Activated T-cell treated with anti-CD3 and anti-CD28 coated beads, Interleukin-2, amount 50 U/mL, for 72 hours (primary cell): ENCODE results near the gene KIAA1671. TPM values are rescaled to one million over a fixed set of nuclear protein-coding genes. Genes with fewer than 3 reads are reported as not detected.

Experiments
- ATAC-seq, 2 donors: fragments of 150-1000 bp; cut with Tn5 transposase; replicated peaks in 1 of 2; 2 replicates each; pipeline ENCODE4 v1.10.0; 2021; ENCODE audit warnings: moderate library complexity in 2 of 2, mild to moderate bottlenecking in 1 of 2
- DNase-seq, 2 donors: peaks; one replicate each; pipeline ENCODE4 v3.0.0; 2021 to 2022; ENCODE audit warnings: mixed read lengths in 1 of 2
- H3K27ac Mint-ChIP-seq: one replicate; pipeline ENCODE4 v1.8.0; 2022; ENCODE audit warnings: mild to moderate bottlenecking, moderate library complexity, mixed read lengths
- H3K27me3 Mint-ChIP-seq: one replicate; pipeline ENCODE4 v1.8.0; 2022; ENCODE audit warnings: low read depth, mixed read lengths
- H3K36me3 Mint-ChIP-seq, 2 donors: one replicate each; pipeline ENCODE4 v1.8.0; 2022; ENCODE audit warnings: mixed read lengths in 2 of 2, mild to moderate bottlenecking in 1 of 2; ENCODE audit not compliant: insufficient read depth in 2 of 2
- H3K4me1 Mint-ChIP-seq: one replicate; pipeline ENCODE4 v1.8.0; 2022; ENCODE audit warnings: low read depth, mixed read lengths
- H3K4me3 Mint-ChIP-seq, 2 donors: one replicate each; pipeline ENCODE4 v1.8.0; 2022; ENCODE audit warnings: mild to moderate bottlenecking in 2 of 2, mixed read lengths in 2 of 2, moderate library complexity in 2 of 2
- H3K9me3 Mint-ChIP-seq, 2 donors: one replicate each; pipeline ENCODE4 v1.8.0; 2022; ENCODE audit warnings: mixed read lengths in 2 of 2
- total RNA-seq, 2 donors: library from RNA; stranded (reverse); gene quantifications; one replicate each; pipeline ENCODE4 v1.2.3, GENCODE V29; 2022

The KIAA1671 gene
- total RNA-seq, 2 donors from 2014 or later: 6.6 to 10.8 TPM

DNA sequence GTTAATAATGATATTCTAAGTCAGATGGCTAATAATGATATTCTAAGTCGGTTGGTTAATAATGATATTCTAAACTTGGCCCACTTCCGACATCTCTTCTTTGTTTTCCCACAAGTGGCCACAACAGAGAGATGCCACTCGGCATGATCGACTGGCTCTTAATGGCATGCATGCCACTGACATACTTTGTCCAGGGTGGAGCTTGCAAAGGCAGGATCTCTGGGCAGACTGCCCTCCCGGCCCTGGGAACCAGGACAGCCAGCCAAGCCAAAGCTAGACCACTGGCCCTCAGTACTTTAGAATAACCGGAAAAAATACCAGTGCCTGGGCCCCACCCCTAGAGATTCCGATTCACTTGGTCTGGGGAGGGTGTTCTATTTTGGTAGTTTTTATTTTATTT lies 78.1 kb downstream of the KIAA1671 start:
- DNase-seq (no peak), ATAC-seq (no peak)
- Mint-ChIP-seq H3K36me3 (no peaks in the 10 kb centered on the region), H3K9me3 (no peaks in the 10 kb centered on the region), H3K27me3 (peaks cover 4% of the 10 kb centered on the region), H3K4me3 (no peak overlapping the region), H3K4me1 (peaks cover 17% of the 10 kb centered on the region), H3K27ac (no peak overlapping the region)

DNA sequence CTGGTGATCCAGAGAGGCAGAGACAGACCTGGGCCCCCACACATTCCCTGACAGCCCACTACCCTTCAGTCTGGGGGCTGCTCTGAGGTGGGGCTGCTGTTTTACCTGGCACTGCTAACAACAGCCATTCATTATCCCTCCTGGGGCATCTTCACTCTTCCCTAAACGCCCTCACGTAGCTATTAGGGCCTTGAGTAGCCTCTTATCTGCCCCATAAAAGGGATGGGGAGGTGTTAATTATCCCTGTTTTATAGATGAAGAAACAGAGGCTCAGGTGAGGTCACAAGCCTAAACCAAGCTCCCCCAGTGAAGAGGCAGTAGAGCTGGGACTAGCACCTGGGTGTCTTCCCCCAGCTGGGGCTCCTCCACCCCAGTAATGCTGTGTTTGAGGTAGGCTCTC lies 79.5 kb downstream of the KIAA1671 start:
- no peaks in the 10 kb centered on the region for H3K27me3 Mint-ChIP-seq
- DNase-seq (no peak), ATAC-seq (no peak)
- no peaks in the 10 kb centered on the region for H3K36me3 Mint-ChIP-seq
- H3K4me3 Mint-ChIP-seq: no peak overlapping the region
- no peak overlapping the region for H3K27ac Mint-ChIP-seq
- H3K9me3 Mint-ChIP-seq: no peaks in the 10 kb centered on the region
- peaks cover 3% of the 10 kb centered on the region for H3K4me1 Mint-ChIP-seq

DNA sequence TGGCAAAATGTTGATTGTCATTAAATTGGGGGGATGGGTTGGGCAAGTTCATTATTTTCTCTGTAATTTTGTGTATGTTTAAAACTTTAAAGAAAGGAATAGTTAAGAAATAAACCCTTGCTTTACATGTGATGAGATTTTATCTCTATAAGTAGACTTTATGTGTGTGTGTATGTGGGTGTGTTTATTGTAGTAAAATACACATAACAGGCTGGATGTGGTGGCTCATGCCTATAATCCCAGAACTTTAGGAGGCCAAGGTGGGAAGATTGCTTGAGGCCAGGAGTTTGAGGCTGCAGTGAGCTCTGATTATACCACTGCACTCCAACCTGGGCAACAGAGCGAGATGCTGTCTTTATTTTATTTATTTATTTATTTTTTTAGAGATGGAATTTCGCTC lies 83.2 kb downstream of the KIAA1671 start:
- H3K27me3 Mint-ChIP-seq: no peaks in the 10 kb centered on the region
- no peaks in the 10 kb centered on the region for H3K36me3 Mint-ChIP-seq

DNA sequence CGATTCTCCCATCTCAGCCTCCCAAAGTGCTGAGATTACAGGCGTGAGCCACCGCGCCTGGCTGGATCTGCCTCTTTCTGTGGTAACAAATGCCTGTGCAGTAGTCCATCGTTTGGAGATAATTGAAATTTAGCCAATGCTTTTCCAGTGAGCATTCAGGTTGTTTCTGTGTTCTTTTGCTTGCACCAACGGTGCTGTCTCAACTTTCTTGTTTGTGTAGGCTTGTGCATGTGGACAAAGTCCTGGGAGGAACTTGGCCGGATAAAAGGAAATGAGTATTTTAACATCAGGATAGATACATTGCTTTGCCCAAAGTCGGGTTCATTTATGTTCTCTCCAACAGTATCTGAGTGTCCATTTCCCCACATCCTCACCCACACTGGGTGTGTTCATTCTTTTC lies 85.7 kb downstream of the KIAA1671 start:
- no peaks in the 10 kb centered on the region for H3K36me3 Mint-ChIP-seq
- no peaks in the 10 kb centered on the region for H3K4me1 Mint-ChIP-seq
- H3K27ac Mint-ChIP-seq: no peak overlapping the region
- no peaks in the 10 kb centered on the region for H3K27me3 Mint-ChIP-seq
- no peaks in the 10 kb centered on the region for H3K9me3 Mint-ChIP-seq
- no peak for DNase-seq
- no peak for ATAC-seq
- no peak overlapping the region for H3K4me3 Mint-ChIP-seq

More for the DNA sequence above, 83.2 kb downstream of the KIAA1671 start:
- ATAC-seq (no peak), DNase-seq (no peak)
- Mint-ChIP-seq H3K4me1 (no peaks in the 10 kb centered on the region), H3K4me3 (no peak overlapping the region), H3K9me3 (no peaks in the 10 kb centered on the region), H3K27ac (no peak overlapping the region)

DNA sequence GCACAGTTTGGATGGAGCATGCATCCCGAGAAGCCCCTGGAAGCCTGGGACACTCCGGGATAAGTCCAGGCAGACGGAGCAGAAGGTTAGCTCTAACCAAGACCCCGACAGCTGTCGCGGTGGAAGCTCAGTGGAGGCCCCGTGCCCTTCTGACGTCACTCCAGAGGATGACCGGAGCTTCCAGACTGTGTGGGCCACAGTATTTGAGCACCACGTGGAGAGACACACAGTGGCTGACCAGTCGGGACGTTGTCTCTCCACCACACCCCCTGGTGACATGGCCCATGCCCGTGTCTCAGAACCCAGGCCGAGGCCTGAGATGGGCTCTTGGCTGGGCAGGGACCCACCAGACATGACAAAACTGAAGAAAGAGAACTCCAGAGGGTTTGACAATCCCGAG lies 86.3 kb downstream of the KIAA1671 start:
- DNase-seq (no peak), ATAC-seq (no peak)
- no peak overlapping the region for H3K4me3 Mint-ChIP-seq
- H3K27me3 Mint-ChIP-seq: no peaks in the 10 kb centered on the region
- H3K27ac Mint-ChIP-seq: no peak overlapping the region
- no peaks in the 10 kb centered on the region for H3K9me3 Mint-ChIP-seq
- H3K4me1 Mint-ChIP-seq: no peaks in the 10 kb centered on the region
- H3K36me3 Mint-ChIP-seq: no peaks in the 10 kb centered on the region

DNA sequence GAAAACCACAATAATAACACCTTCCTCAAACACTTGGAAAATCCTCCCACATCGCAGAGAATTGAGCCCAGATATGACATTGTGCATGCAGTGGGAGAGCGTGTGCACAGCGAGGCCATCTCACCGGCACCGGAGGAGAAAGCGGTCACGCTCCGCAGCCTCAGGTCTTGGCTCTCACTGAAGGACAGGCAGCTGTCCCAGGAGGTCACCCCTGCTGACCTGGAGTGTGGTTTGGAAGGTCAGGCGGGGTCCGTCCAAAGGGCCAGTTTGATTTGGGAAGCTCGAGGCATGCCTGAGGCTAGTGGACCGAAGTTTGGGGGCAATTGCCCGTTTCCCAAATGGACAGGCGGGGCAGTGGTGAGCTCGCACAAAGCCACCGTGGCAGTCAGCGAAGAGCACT lies 86.7 kb downstream of the KIAA1671 start:
- ATAC-seq (no peak), DNase-seq (no peak)
- no peak overlapping the region for H3K27ac Mint-ChIP-seq
- no peaks in the 10 kb centered on the region for H3K4me1 Mint-ChIP-seq
- H3K4me3 Mint-ChIP-seq: no peak overlapping the region
- H3K36me3 Mint-ChIP-seq: no peaks in the 10 kb centered on the region
- H3K27me3 Mint-ChIP-seq: no peaks in the 10 kb centered on the region
- no peaks in the 10 kb centered on the region for H3K9me3 Mint-ChIP-seq

DNA sequence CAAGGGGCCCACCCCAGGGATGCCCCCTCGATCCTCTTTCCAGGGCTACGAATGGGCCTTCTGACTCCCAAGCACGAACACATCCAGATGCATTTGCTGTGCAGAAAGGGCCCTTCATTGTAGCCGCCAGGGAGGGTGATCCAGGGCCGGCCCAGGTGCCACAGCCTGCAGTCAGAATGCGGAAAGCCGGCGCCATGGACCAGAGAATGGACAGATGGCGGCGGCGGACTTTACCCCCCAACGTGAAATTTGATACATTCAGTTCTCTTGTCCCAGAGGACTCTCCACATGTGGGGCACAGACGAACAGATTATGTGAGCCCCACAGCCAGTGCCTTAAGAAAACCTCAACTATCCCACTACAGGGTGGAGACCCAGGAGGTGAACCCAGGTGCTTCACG lies 87.2 kb downstream of the KIAA1671 start:
- H3K9me3 Mint-ChIP-seq: no peaks in the 10 kb centered on the region
- DNase-seq: no peak
- no peak overlapping the region for H3K27ac Mint-ChIP-seq
- no peaks in the 10 kb centered on the region for H3K27me3 Mint-ChIP-seq
- no peaks in the 10 kb centered on the region for H3K4me1 Mint-ChIP-seq
- ATAC-seq: no peak
- no peak overlapping the region for H3K4me3 Mint-ChIP-seq
- H3K36me3 Mint-ChIP-seq: no peaks in the 10 kb centered on the region

DNA sequence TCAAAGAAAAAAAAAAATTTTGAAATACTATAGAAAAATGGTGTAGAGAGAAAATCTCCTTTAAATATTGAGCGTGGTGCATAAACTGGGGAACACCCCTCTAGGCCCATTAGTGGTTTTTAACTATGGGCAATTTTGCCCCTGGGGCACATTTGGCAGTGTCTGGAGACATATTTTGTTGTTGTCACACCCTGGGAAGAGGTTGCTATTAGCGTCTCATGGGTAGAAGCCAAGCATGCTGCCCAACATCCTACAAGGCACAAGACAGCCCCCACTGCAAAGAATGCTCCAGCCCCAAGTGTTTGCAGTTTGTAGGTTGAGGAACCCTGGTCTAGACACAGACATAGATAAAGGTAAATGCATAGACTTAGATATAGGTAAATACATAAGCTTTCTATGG lies 92.6 kb downstream of the KIAA1671 start:
- H3K4me1 Mint-ChIP-seq: no peaks in the 10 kb centered on the region
- no peak for DNase-seq
- no peaks in the 10 kb centered on the region for H3K9me3 Mint-ChIP-seq
- no peaks in the 10 kb centered on the region for H3K36me3 Mint-ChIP-seq
- H3K4me3 Mint-ChIP-seq: no peak overlapping the region
- no peak overlapping the region for H3K27ac Mint-ChIP-seq
- H3K27me3 Mint-ChIP-seq: peaks cover 5% of the 10 kb centered on the region
- ATAC-seq: no peak

DNA sequence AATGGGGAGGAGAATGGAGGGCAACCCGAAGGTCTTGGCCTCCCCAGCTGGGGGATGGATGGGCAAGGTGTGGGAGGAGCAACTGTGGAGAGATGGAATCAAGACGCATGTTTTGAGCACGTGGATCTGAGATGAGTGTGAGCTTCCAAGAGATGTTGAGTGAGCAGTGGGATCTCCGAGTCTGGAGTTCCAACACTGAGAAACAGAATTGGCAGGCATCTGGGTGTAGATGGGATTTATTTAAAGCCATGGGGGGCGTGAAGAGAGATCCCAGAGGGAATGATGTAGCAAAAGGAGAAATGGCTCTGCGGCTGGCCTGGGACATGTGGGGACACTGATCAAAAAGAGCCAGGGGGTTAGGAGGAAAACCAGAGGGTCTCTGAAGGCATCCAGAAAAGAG lies 95.6 kb downstream of the KIAA1671 start:
- Mint-ChIP-seq H3K27ac (no peak overlapping the region), H3K9me3 (peaks cover 0 to 1% of the 10 kb centered on the region in 2 donors), H3K4me1 (peaks cover 1% of the 10 kb centered on the region), H3K36me3 (peaks cover 8 to 9% of the 10 kb centered on the region in 2 donors), H3K27me3 (peaks cover 5% of the 10 kb centered on the region), H3K4me3 (no peak overlapping the region)
- DNase-seq (no peak), ATAC-seq (no peak)

DNA sequence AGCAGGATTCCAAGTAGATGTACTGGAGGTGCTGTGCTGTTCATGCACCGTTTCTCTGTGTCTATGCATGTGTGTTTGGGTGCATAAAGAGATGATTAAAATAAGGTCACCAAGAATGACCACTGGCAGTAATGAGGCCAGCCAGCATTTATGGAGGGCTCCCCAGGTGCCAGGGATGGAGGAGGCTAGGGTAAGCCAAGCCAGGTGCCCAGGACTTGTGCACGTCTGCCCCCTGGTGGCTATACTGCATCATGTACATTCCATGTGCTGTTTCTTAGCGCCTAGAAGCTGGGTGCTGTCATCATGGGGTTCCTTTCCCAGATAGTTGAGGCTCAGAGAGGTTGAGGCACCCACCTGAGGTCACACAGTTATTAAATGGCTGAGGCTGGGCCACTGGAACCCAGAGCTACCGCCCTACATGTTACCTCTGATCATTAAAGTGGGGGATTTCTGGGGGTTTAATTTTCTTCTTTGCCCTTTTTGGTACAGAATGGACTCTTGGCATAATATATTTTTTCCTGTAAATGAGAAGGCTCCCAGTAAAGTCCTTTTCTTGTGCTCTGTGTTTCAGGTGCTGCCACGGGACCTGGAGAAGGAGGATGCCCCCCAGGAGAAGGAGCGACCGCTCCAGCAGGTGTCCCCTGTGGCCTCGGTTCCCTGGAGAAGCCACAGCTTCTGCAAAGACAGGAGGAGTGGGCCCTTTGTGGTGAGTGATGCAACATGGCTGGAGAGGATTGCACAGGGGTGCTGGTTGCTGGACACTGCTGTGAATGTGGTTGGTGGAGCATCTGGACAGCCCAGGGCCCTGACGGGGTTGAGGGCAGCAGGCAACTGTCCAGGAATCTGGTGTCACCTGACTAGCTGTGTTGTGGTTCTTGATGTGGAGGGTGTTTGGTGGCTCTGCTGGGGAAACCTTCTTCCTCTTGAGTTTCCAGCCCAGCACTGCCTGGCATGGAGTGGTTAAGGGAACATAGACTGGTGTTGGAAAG lies 96.4 kb downstream of the KIAA1671 start:
- Mint-ChIP-seq H3K27ac (no peak overlapping the region), H3K4me3 (no peak overlapping the region), H3K36me3 (peaks cover 8 to 9% of the 10 kb centered on the region in 2 donors), H3K4me1 (peaks cover 10% of the 10 kb centered on the region), H3K27me3 (peaks cover 5% of the 10 kb centered on the region), H3K9me3 (peaks cover 0 to 1% of the 10 kb centered on the region in 2 donors)
- DNase-seq (peak; percentile 74 to 75), ATAC-seq (peak; percentile 85 to 87)

DNA sequence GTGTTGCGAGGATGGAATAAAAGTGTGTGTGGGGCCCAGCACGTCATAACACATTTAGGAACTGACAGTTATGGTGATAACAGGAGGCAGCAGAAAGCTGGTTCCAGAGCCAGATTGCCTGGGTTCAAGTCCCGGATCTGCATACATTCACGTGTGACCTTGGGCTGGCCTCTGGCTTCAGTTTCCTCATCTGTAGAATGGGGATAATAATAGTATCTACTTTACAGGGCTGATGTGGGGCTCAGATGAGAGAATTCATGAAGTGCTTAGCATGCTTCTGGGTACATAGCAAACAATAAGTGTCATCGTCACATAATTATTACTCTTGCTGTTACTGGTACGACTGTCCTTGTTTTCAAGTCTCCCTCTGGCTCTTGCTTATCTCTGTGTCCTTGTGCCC lies 97.3 kb downstream of the KIAA1671 start:
- no peak for ATAC-seq
- peaks cover 5% of the 10 kb centered on the region for H3K27me3 Mint-ChIP-seq
- H3K9me3 Mint-ChIP-seq: peaks cover 0 to 1% of the 10 kb centered on the region in 2 donors
- no peak for DNase-seq
- H3K4me1 Mint-ChIP-seq: peaks cover 18% of the 10 kb centered on the region
- no peak overlapping the region for H3K27ac Mint-ChIP-seq
- no peak overlapping the region for H3K4me3 Mint-ChIP-seq
- peaks cover 8 to 9% of the 10 kb centered on the region in 2 donors for H3K36me3 Mint-ChIP-seq

DNA sequence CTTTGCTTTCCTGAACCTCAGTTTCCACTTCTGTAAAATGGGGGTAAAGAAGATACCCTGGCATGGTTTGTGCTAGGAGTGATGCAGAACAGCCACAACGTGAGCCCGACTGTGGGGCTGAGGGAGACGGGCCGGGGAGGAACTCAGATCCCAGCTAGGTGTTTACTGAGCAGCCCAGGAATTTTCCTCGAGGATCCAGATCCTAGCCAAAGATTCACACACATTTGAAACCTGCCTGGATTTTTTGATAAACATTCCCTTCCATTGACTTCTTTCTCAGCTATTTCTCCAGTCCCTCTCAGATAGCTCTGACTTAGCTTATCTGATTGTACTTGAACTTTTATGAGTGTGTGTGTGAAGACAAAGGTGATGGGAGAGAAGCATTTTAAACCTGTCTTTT lies 98.0 kb downstream of the KIAA1671 start:
- Mint-ChIP-seq H3K9me3 (peaks cover 0 to 1% of the 10 kb centered on the region in 2 donors), H3K4me3 (no peak overlapping the region), H3K27ac (no peak overlapping the region), H3K4me1 (peaks cover 23% of the 10 kb centered on the region), H3K27me3 (peaks cover 5% of the 10 kb centered on the region), H3K36me3 (peaks cover 8 to 9% of the 10 kb centered on the region in 2 donors)
- DNase-seq: no peak
- no peak for ATAC-seq

DNA sequence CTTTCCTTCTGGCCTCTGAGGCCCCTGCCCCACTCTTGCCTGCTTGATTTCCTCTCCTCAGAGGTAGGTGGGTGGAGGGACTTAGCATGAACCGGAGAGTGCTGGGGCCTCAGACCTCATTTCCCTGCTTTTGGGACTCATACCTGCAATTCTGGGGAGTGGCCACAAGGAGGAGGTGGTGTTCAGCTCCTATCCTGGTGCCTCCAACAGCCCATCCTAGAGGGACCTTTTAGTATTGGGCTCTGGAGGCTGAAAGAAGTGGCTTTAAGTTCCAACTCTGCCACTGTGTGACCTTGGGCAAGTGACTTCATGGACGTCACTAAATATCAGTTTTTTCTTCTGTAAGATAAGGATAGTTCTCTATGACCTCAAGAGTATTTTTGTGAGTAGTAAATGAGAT lies 98.6 kb downstream of the KIAA1671 start:
- peaks cover 8 to 9% of the 10 kb centered on the region in 2 donors for H3K36me3 Mint-ChIP-seq
- H3K4me3 Mint-ChIP-seq: no peak overlapping the region
- peaks cover 23% of the 10 kb centered on the region for H3K4me1 Mint-ChIP-seq
- H3K27ac Mint-ChIP-seq: no peak overlapping the region
- peaks cover 0 to 1% of the 10 kb centered on the region in 2 donors for H3K9me3 Mint-ChIP-seq
- ATAC-seq (no peak), DNase-seq (no peak)
- H3K27me3 Mint-ChIP-seq: peaks cover 5% of the 10 kb centered on the region
